Parathyroid adenoma (tissue), 2 donors: ENCODE results near the gene HSBP1L1.

Experiments
- H2AFZ ChIP-seq: fragments of 300-600 bp; sonication (generic); one replicate; pipeline ENCODE4 v1.7.0; 2017; ENCODE audit warnings: antibody characterized with exemption, mild to moderate bottlenecking
- H3K27ac ChIP-seq: fragments of 300-600 bp; sonication (generic); one replicate; pipeline ENCODE4 v1.7.0; 2017
- H3K27me3 ChIP-seq: fragments of 300-600 bp; sonication (generic); one replicate; pipeline ENCODE4 v1.7.0; 2017; ENCODE audit warnings: low read length; ENCODE audit not compliant: control insufficient read depth, insufficient read depth
- H3K36me3 ChIP-seq: fragments of 300-600 bp; sonication (generic); one replicate; pipeline ENCODE4 v1.7.0; 2017; ENCODE audit warnings: low read length; ENCODE audit not compliant: control insufficient read depth, insufficient read depth
- H3K4me1 ChIP-seq: fragments of 300-600 bp; sonication (generic); one replicate; pipeline ENCODE4 v1.7.0; 2017; ENCODE audit warnings: control low read depth
- H3K4me2 ChIP-seq: fragments of 300-600 bp; sonication (generic); one replicate; pipeline ENCODE4 v1.7.0; 2017; ENCODE audit warnings: low read length
- H3K4me3 ChIP-seq: fragments of 300-600 bp; sonication (generic); one replicate; pipeline ENCODE4 v1.7.0; 2017; ENCODE audit warnings: low read depth, low read length
- H3K79me2 ChIP-seq: fragments of 300-600 bp; sonication (generic); one replicate; pipeline ENCODE4 v1.7.0; 2017; ENCODE audit warnings: control low read depth
- H3K9ac ChIP-seq: fragments of 300-600 bp; sonication (generic); one replicate; pipeline ENCODE4 v1.7.0; 2017; ENCODE audit warnings: mild to moderate bottlenecking
- H3K9me3 ChIP-seq: fragments of 300-600 bp; sonication (generic); one replicate; pipeline ENCODE4 v1.7.0; 2017; ENCODE audit warnings: low read length; ENCODE audit not compliant: control insufficient read depth
- CTCF ChIP-seq: fragments of 300-600 bp; sonication (generic); IDR thresholded peaks from one replicate; pipeline ENCODE4 v1.7.0; 2017; ENCODE audit warnings: antibody characterized with exemption, mild to moderate bottlenecking
- donor health status: primary hyperparathyroidism.

HSBP1L1 gene

DNA sequence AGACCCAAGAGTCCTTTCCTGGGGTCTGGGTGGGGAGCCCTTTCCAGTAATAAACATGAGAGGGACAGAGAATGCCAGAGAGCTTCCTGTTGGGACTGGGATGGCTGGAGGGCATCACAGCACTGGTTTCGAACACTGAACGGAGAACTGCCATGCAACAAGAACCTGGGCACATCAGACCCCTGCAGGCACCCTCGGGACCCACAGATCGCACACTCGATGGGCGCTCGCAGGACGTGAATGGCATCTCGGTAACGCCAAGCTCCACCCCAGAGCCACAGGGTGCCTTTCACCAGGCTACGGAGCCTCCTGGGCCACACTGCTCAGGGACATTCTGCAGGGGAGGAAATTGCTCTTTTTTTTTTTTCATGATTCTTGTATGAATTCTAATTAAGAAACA lies 38.1 kb upstream of the HSBP1L1 start:
- H3K27ac ChIP-seq = no peak overlapping the region
- H3K9ac ChIP-seq = no peak overlapping the region
- H3K79me2 ChIP-seq = peaks cover 14% of the 10 kb centered on the region
- TF ChIP-seq CTCF = no peak
- no peaks in the 10 kb centered on the region for H3K9me3 ChIP-seq
- H3K4me1 ChIP-seq = peaks cover 9% of the 10 kb centered on the region
- no peaks in the 10 kb centered on the region for H3K27me3 ChIP-seq
- H3K4me2 ChIP-seq = no peak overlapping the region
- no peak overlapping the region for H3K4me3 ChIP-seq
- no peaks in the 10 kb centered on the region for H3K36me3 ChIP-seq
- no peak overlapping the region for H2AFZ ChIP-seq

DNA sequence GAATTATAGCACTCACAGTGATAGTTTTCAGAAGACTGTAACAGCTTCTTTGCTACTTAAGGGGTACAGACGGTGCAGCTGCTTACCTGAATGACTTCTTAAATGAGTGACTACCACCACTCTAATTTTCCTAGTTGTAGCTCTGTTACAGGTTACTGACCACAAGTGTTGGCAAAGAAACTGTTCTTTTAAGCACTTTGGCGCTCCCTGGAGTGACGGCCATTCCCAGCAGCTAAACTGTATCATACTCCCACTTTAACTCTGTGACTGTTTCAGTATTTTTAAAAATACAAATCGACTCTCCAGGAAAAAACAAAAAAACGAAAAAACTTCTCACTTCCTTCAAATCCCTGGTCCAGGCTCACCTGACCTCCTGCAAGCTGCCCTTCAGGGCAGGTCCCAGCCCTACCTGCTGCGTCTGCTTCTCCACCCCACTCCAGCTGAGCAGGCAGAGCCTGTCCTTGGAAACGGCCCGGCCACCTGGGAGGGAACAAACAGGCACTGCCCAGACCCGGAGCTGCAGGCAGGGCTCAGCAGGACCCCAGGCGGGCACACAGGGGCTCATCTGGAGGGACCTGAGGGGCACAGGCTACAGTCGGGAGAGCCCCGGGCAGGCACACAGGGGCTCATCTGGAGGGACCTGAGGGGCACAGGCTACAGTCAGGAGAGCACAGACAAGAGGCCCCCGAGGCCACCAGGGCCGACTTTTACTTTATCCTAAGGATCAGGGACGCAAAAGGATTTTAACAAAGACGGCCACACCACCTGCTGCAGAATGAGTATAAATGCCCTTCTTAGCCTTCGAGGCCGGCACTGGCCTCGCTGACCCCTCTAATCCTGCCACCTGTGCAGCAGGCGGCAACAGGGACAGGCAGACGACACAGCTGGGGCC lies 37.5 kb upstream of the HSBP1L1 start:
- Histone ChIP-seq H2AFZ (no peak overlapping the region), H3K9me3 (no peaks in the 10 kb centered on the region), H3K9ac (no peak overlapping the region), H3K4me2 (no peak overlapping the region), H3K27ac (no peak overlapping the region), H3K27me3 (no peaks in the 10 kb centered on the region), H3K4me3 (no peak overlapping the region), H3K4me1 (peaks cover 9% of the 10 kb centered on the region), H3K79me2 (peaks cover 16% of the 10 kb centered on the region), H3K36me3 (no peaks in the 10 kb centered on the region)
- no peak for TF ChIP-seq CTCF

DNA sequence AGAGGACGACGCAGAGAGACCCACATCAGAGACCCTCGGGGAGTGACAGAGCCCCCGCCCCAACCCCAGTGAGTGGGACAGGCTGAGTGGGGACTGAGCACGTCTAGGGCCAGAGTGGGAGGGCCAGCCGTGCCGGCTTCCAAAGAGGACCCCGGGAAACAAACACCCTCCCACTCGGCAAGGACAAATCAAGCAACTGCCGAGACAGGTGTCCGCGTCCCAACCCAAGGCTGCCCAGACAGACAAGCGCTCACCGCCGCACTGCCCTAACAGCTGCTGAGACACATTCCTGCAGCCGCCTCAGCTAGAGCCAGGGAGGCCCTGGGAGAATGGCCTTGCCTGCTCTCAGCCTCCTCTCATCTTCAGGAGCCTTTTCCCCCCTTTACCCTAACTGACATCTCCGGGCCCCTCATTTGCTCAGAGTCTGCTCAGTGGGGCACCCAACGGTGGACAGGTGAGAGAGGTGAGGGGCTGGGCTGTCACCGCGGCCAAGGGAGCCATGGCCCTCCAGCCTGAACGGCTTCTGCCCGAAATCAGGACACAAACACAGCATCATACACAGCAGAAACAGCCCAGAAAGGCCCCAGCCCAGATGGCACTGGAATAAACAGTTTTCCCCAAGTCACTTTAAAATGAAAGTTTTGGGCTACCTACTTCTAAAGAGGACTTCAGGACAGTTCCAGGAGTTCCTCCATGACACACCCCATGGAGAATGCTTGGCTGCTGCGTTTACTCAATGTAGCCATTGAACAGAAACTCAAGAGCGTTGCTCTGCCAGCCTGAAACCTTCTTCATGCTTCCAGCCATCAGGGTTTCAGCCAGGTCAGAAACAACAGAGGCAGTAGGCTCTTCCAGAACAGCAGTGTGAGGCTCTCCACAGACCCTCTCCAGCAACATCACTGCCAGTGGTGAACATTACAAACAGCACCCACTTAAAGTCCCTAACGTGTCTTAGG lies 36.6 kb upstream of the HSBP1L1 start:
- H3K79me2 ChIP-seq = peaks cover 16% of the 10 kb centered on the region
- no peak overlapping the region for H2AFZ ChIP-seq
- peaks cover 9% of the 10 kb centered on the region for H3K4me1 ChIP-seq
- no peak overlapping the region for H3K4me2 ChIP-seq
- H3K27me3 ChIP-seq = no peaks in the 10 kb centered on the region
- H3K9ac ChIP-seq = no peak overlapping the region
- no peaks in the 10 kb centered on the region for H3K36me3 ChIP-seq
- no peak overlapping the region for H3K27ac ChIP-seq
- peaks cover under 1% of the 10 kb centered on the region for H3K9me3 ChIP-seq
- TF ChIP-seq CTCF = no peak
- no peak overlapping the region for H3K4me3 ChIP-seq

DNA sequence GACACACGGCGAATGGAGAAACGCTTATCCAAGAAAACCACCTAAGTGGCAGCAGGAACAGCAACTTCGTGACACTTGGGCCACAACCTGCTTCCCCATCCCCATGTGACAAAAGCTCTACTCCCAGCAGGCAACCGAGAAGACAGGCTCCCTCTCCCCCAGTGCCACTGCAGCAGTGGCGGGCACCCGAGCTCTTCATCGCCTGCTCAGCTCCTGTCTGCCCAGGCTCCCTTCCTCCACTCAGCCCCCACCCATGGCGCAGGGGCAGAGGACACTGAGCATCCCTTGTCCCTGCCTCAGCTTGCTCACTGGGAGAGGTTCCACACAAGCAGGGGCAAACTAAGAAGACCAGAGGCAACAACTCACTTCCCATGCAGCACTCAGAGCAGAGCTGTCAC lies 35.9 kb upstream of the HSBP1L1 start:
- H3K4me2 ChIP-seq = no peak overlapping the region
- no peaks in the 10 kb centered on the region for H3K36me3 ChIP-seq
- H2AFZ ChIP-seq = no peak overlapping the region
- peaks cover 9% of the 10 kb centered on the region for H3K4me1 ChIP-seq
- H3K27ac ChIP-seq = no peak overlapping the region
- no peak overlapping the region for H3K4me3 ChIP-seq
- H3K27me3 ChIP-seq = no peaks in the 10 kb centered on the region
- TF ChIP-seq CTCF = no peak
- no peak overlapping the region for H3K9ac ChIP-seq
- H3K79me2 ChIP-seq = peaks cover 16% of the 10 kb centered on the region
- peaks cover 5% of the 10 kb centered on the region for H3K9me3 ChIP-seq
